ENCODE data around the gene PIGU. TPM values are rescaled to one million over a fixed set of nuclear protein-coding genes. Genes with fewer than 3 reads are reported as not detected.

PIGU gene
- total RNA-seq, 1 donor from 2014 or later, result 5.5 TPM

DNA sequence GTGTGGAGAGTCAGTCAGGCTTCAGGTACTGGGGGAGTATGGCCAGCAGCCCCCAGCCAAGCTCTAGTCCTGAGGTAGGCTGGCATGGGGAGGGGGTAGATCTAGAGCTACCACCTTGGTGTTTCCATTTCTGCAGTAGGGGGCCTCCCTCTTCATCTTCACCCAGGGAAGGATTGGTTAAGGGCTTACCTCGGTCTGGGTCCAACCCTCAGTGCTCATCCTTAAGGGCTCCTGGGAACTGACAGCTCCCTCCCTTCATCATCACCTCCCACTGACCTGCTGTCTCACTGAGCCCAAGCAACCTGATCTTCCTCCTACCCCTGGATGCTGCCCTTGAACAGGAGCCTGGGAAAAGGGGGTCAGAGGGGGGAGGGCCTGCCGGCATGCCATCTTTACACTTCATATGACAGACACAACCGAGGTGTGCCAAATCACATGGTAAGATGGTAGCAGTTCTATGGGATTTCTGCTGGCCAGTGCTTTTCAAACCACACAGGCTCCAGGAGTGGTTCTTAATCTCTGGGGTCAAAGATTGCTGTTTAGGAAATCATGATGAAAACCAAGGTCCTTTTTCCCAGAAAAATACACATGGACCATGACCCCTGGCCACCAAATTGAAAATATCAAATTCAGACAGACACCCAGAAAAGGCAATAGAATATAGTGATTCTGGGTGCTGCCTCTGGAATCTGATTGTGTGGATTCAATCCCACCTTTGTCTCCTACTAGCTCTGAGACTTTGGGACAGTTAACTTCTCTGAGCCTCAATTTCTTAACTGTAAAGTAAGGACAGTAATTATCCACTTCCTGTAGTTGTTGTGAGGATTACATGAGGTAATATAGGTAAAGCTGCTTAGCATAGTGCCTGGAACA, 30.3 kb upstream of the PIGU start:
- H3K36me3 ChIP-seq (ENCODE audit: control insufficient read depth, insufficient read depth, low read length), result no peaks in the 10 kb centered on the region
- FAIRE-seq (no peak), DNase-seq (ENCODE audit: low read depth) (no peak)
- H3K4me3 ChIP-seq (ENCODE audit: low read depth, low read length), result no peak overlapping the region
- TF ChIP-seq, protein P1, sequence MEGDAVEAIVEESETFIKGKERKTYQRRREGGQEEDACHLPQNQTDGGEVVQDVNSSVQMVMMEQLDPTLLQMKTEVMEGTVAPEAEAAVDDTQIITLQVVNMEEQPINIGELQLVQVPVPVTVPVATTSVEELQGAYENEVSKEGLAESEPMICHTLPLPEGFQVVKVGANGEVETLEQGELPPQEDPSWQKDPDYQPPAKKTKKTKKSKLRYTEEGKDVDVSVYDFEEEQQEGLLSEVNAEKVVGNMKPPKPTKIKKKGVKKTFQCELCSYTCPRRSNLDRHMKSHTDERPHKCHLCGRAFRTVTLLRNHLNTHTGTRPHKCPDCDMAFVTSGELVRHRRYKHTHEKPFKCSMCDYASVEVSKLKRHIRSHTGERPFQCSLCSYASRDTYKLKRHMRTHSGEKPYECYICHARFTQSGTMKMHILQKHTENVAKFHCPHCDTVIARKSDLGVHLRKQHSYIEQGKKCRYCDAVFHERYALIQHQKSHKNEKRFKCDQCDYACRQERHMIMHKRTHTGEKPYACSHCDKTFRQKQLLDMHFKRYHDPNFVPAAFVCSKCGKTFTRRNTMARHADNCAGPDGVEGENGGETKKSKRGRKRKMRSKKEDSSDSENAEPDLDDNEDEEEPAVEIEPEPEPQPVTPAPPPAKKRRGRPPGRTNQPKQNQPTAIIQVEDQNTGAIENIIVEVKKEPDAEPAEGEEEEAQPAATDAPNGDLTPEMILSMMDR (IDR thresholded peaks at IDR 0.05; ENCODE audit: insufficient read depth, low read length, severe bottlenecking), result no peak
- H3K27me3 ChIP-seq (ENCODE audit: control insufficient read depth, insufficient read depth, low read length), result no peaks in the 10 kb centered on the region

DNA sequence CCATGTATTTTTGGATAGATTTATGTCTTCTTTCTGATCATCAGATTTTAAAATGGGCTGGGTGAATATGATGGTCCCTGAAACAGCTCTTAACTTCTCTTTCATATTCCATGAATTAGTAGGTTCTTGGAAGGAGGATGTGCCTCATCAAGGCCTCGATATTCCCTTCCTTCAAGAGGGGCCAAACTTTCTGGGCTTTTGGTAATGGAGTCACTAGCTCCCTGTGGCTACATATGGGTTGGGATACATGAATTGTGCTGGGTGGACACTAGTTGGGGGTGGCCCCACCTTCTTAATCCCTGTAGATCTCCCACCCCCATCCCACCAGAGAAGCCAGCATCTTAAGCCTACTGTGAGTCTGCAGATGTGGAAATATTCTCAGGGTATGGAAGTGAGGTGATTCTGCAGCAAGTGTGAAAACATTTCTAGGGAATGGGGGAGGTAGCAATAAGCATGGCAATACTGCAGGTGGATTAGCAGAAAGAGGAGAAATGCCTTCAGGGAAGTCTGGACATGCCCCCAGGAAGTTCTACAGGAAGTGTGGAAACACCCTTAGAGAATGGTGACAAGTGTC, 29.5 kb upstream of the PIGU start:
- FAIRE-seq, result no peak

DNA sequence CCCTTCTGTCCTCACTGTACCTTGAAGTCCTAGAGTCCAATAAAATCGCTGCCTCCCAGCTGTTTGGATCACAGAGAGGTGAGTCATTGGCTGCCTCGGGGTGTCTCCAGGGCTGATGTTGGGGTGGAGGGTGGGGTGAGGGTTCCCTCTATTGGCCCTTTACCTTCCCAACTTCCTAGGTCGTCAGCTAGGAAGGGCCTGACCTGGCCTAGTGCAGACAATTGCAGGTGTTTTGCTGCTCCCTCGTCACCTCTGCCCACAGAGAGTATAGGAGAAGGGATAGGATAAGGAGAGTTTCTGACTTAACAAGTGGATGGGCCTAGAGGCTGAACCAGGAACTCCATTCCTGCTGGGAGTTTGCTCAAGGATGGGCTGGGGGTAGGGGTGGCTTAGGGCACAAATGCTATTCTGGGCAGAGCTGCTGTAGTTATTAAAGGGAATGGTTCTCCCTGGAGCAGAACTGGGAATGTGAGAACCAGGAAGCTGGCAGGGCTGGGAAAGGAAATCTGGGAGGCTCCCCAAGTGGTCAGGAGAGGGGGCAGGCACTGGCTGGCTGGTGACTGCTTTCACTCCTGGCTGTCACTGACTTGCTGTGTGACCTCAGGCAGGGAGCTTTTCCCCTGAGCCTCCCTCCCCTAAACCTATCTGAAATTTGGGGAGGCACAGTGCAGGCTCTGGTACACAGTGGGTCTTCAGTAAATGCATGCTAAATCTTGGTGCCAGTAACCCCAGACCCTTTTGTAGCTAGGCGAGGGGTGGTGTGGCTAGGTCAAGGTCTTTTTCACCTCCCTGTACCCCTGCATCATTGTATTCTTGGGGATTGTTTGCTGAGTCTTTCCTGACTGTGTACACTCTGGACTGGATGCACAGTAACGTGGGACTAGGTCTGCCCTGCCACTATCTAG, 28.8 kb upstream of the PIGU start:
- Histone ChIP-seq H3K36me3 (ENCODE audit: control insufficient read depth, insufficient read depth, low read length) (no peaks in the 10 kb centered on the region), H3K27me3 (ENCODE audit: control insufficient read depth, insufficient read depth, low read length) (no peaks in the 10 kb centered on the region), H3K4me3 (ENCODE audit: low read depth, low read length) (no peak overlapping the region)
- FAIRE-seq, result no peak
- DNase-seq (ENCODE audit: low read depth), result peak; percentile 65
- TF ChIP-seq, protein P1 (IDR thresholded peaks at IDR 0.05; ENCODE audit: insufficient read depth, low read length, severe bottlenecking), result peak; percentile 38

More for the DNA sequence above, 29.5 kb upstream of the PIGU start:
- no peak overlapping the region for H3K4me3 ChIP-seq (ENCODE audit: low read depth, low read length)
- DNase-seq (ENCODE audit: low read depth), result no peak
- H3K27me3 ChIP-seq (ENCODE audit: control insufficient read depth, insufficient read depth, low read length), result no peaks in the 10 kb centered on the region
- no peaks in the 10 kb centered on the region for H3K36me3 ChIP-seq (ENCODE audit: control insufficient read depth, insufficient read depth, low read length)
- TF ChIP-seq, protein P1 (IDR thresholded peaks at IDR 0.05; ENCODE audit: insufficient read depth, low read length, severe bottlenecking), result no peak

DNA sequence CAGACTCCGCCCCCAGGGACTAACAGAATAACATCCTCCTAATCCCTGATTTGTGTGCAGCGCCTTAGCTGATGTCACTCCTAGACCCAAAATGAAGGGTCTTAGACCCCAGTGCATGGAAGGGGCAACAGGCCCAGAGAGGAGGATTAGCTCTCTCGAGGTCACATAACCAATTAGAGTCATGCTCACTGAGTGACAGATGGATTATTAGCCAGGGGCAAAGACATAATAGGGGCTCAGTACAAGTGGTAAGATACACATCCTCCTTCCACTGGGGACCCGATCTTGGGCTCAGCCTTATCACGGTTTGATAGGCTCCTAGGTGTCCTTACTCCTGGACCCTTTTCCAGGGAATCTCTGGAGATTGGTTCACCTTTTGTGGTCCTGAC, 28.1 kb upstream of the PIGU start:
- H3K27me3 ChIP-seq (ENCODE audit: control insufficient read depth, insufficient read depth, low read length), result no peaks in the 10 kb centered on the region

More for the DNA sequence above, 28.1 kb upstream of the PIGU start:
- no peak for FAIRE-seq
- DNase-seq (ENCODE audit: low read depth), result no peak
- Histone ChIP-seq H3K4me3 (ENCODE audit: low read depth, low read length) (peak overlapping the region; percentile 77), H3K36me3 (ENCODE audit: control insufficient read depth, insufficient read depth, low read length) (no peaks in the 10 kb centered on the region)
- TF ChIP-seq, protein P1 (IDR thresholded peaks at IDR 0.05; ENCODE audit: insufficient read depth, low read length, severe bottlenecking), result no peak
